Measurements from ENCODE around the gene ZNF662. TPM values are rescaled to one million over a fixed set of nuclear protein-coding genes. Genes with fewer than 3 reads are reported as not detected.

Gene ZNF662
- total RNA-seq, 1 experiment from 2014 or later = not detected

GRCh38 chr3:42905740-42906069 lies 237 bp upstream of the ZNF662 start:
- Histone ChIP-seq H3K4me3 (ENCODE audit: low read depth, low read length, poor library complexity, severe bottlenecking) (no peak overlapping the region), H3K27me3 (replicated peaks; ENCODE audit: insufficient read depth, low read depth, low read length, poor library complexity) (peaks cover 8% of the 10 kb centered on the region), H3K36me3 (ENCODE audit: insufficient read depth, low read length, poor library complexity, severe bottlenecking) (no peaks in the 10 kb centered on the region), H3K4me1 (ENCODE audit: insufficient read depth, low read length, poor library complexity, severe bottlenecking) (no peaks in the 10 kb centered on the region), H3K9me3 (ENCODE audit: low read depth, low read length, poor library complexity, severe bottlenecking) (no peaks in the 10 kb centered on the region), H3K27ac (ENCODE audit: low read depth, low read length, poor library complexity, severe bottlenecking) (no peak overlapping the region)
- BruUV-seq (replicated peaks) = no TSS peak
- POLR2A ChIA-PET (ENCODE audit: low non-redundant PET) = no interaction called here
- no peak for TF ChIP-seq EZH2 (IDR thresholded peaks at IDR 0.05; ENCODE audit: borderline replicate concordance, low read depth, low read length, poor library complexity, severe bottlenecking)
- no peak for TF ChIP-seq CTCF (conservative IDR thresholded peaks at IDR 0.05; ENCODE audit: low read depth, low read length)
- no peak for DNase-seq (ENCODE audit: low spot score)
- intact Hi-C loops (cut with micrococcal nuclease; ENCODE audit: unreplicated experiment) = no loop called here
- CTCF ChIA-PET = no interaction called here

DNA sequence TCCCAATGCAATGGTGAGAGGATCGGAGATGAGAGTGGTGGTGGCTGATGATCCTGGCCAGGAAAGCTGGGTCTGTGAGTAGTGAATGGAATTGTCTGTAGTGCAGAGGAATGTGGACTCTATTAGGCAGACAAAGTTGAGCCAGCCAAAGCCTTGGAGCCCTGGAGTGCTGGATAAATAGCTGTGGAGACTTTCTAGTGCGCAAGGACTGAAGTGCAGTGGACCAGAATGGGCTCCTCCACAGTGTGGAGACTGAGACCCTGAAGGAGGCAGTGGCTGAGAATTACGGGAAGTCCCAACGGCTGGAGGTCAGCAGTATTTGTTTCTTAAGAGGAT lies 874 bp downstream of the ZNF662 start:
- no peak for TF ChIP-seq EZH2 (IDR thresholded peaks at IDR 0.05; ENCODE audit: borderline replicate concordance, low read depth, low read length, poor library complexity, severe bottlenecking)
- TF ChIP-seq CTCF (conservative IDR thresholded peaks at IDR 0.05; ENCODE audit: low read depth, low read length) = no peak
- Histone ChIP-seq H3K36me3 (ENCODE audit: insufficient read depth, low read length, poor library complexity, severe bottlenecking) (no peaks in the 10 kb centered on the region), H3K4me3 (ENCODE audit: low read depth, low read length, poor library complexity, severe bottlenecking) (no peak overlapping the region), H3K27ac (ENCODE audit: low read depth, low read length, poor library complexity, severe bottlenecking) (no peak overlapping the region), H3K4me1 (ENCODE audit: insufficient read depth, low read length, poor library complexity, severe bottlenecking) (no peaks in the 10 kb centered on the region), H3K9me3 (ENCODE audit: low read depth, low read length, poor library complexity, severe bottlenecking) (no peaks in the 10 kb centered on the region), H3K27me3 (replicated peaks; ENCODE audit: insufficient read depth, low read depth, low read length, poor library complexity) (peaks cover 8% of the 10 kb centered on the region)
- ChIA-PET POLR2A (ENCODE audit: low non-redundant PET) (no interaction called here), CTCF (no interaction called here)
- intact Hi-C loops (cut with micrococcal nuclease; ENCODE audit: unreplicated experiment) = no loop called here
- no TSS peak for BruUV-seq (replicated peaks)
- no peak for DNase-seq (ENCODE audit: low spot score)

DNA sequence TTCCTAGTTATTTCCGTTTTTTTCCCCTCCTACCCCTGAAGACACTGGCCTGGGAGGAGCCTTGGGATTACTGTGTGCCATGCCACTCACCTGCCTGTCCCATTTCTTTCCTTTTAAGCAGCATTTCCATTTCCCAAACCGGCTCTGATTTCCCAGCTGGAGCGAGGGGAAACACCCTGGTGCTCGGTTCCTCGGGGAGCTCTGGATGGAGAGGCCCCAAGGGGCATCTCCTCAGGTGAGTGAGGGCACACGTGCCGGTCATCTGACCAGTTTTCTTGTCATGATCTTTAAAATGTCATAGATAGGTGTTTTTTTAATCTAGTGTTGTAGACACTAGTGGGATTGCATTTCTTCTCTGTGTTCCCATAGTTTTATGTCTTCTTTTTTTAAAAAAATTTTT lies 2.7 kb downstream of the ZNF662 start:
- Histone ChIP-seq H3K27ac (ENCODE audit: low read depth, low read length, poor library complexity, severe bottlenecking) (no peak overlapping the region), H3K4me3 (ENCODE audit: low read depth, low read length, poor library complexity, severe bottlenecking) (no peak overlapping the region), H3K9me3 (ENCODE audit: low read depth, low read length, poor library complexity, severe bottlenecking) (peaks cover 5% of the 10 kb centered on the region), H3K36me3 (ENCODE audit: insufficient read depth, low read length, poor library complexity, severe bottlenecking) (no peaks in the 10 kb centered on the region), H3K27me3 (replicated peaks; ENCODE audit: insufficient read depth, low read depth, low read length, poor library complexity) (peaks cover 8% of the 10 kb centered on the region), H3K4me1 (ENCODE audit: insufficient read depth, low read length, poor library complexity, severe bottlenecking) (no peaks in the 10 kb centered on the region)
- no peak for DNase-seq (ENCODE audit: low spot score)
- no peak for TF ChIP-seq CTCF (conservative IDR thresholded peaks at IDR 0.05; ENCODE audit: low read depth, low read length)
- no peak for TF ChIP-seq EZH2 (IDR thresholded peaks at IDR 0.05; ENCODE audit: borderline replicate concordance, low read depth, low read length, poor library complexity, severe bottlenecking)
- ChIA-PET POLR2A (ENCODE audit: low non-redundant PET) (no interaction called here), CTCF (no interaction called here)
- intact Hi-C loops (cut with micrococcal nuclease; ENCODE audit: unreplicated experiment) = no loop called here
- BruUV-seq (replicated peaks) = no TSS peak

Data from A673 (cell line).